Astrocyte of the hippocampus (primary cell): Measurements from ENCODE around the gene CREB5.
"Not testable (repeated sequence)": the region's sequence is repeated elsewhere in the genome, so short reads cannot be mapped to it uniquely, and the experiment has no call there.

Source experiments
- DNase-seq: peaks from one replicate; pipeline ENCODE4 v3.0.0; 2011; ENCODE audit warnings: low read depth, low spot score

The CREB5 gene

DNA sequence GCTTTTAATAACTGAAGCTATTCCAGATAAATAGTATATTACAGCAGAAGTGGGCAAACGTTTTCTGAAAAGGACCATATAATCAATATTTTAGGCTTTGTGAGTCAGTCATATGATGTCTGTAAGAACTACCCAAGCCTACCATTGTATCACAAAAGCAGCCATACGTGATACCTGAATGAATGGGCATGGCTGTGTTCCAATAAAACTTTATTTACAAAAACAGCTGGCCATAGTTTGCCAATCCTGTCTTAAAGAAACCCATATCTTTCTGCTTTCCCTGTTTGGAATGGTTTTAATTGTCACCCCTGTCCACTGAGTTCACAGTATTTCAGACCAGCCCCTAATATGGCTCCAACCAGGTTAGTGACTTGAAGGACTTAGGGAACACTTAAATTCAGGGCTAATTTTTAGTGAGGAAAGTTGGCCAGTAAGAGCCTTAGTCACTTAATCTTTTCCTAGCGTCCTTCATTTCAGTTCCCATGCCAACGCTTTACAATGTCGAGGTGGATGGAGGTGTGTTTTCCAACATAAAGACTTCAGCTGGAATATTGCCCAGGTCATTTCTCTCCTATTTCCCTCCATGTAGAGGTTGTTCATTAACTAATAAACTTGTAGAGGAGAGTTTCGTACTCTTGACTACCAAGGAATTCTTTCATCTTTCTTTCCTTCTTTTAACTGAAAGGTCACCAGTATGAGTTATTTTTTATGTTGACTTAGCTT, 361.3 kb downstream of the CREB5 start:
- no peak for DNase-seq

DNA sequence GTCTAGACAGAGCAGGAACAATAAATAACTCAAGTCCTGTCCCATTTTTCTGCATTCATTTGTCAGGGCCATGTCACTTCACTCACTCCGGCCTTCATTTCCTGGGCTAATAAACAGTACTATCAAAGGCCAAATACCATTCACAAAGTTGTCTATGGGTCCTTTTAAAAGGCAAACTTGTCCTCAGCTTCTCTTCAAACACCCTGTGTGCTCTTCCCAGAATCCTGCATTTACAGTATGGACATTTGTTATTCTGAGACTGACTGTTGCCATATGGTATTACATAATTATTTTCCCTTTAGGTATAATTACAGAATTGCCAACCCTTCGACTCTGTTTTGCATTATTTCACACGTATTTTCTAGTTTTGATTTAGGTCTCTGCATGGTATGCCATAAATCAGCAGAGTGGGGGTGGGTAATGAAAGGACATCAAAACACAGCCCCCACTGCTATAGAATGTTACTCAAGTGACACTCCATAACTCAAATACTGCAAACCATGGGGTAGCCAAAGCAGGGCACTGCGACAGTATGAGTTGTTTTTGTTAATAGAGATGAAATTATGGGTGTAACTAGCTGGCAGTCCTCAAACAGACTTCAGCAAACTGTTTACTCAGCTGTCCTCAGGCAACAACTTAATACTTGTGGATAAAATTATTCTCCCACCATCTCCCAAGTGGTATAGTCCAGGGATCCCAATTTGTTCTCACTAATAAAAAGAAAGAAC, 362.1 kb downstream of the CREB5 start:
- no peak for DNase-seq

DNA sequence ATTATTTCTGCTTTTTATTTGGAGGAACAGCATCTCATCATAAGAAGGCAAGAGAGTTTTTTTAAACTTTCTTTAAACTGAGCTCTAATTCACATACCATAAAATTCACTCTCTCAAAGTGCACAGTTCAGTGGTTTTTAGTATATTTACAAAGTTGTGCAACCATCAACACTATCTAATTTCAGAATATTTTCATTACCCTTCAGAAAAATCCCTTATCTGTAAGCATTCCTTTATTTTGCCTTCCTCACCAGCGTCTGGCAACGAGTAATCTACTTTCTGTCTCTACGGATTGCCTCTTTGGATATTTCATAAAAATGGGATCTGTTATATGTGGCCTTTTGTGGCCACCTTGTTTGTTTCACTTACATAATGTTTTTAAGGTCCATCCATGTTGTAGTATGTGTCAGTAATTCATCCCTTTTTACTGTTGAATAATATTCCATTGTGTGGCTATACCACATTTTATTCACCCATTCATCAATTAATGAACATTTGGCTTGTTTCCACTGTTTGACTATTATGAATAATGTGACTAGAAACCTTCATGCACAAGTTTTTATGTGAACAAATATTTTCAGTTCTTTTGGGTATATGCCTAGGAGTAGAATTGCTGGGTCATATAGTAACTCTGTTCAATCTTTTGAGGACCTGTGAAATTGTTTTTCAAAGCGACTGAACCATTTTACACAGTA, 364.3 kb downstream of the CREB5 start:
- no peak for DNase-seq

DNA sequence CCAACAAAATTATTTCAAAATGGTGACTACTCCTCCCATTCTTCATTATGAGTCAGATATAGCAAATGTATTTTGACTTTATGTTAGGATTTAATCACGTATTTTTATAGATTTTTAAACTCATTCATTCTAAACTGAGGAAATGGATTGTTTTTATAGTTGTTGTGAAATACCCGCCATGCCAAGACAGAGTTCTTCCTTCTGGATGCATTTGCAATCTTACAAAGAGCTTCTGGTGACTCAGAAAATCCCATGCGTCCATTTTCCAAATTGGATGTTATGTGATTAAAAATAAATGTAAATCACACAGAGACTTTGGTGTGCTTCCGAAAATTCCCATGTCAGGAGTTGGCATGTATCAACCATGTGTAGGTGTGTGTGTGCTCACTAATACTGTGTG, 366.5 kb downstream of the CREB5 start:
- no peak for DNase-seq

GRCh38 chr7:28779954-28780353, 367.6 kb downstream of the CREB5 start:
- no peak for DNase-seq

GRCh38 chr7:28782362-28782761, 370.0 kb downstream of the CREB5 start:
- DNase-seq = no peak

DNA sequence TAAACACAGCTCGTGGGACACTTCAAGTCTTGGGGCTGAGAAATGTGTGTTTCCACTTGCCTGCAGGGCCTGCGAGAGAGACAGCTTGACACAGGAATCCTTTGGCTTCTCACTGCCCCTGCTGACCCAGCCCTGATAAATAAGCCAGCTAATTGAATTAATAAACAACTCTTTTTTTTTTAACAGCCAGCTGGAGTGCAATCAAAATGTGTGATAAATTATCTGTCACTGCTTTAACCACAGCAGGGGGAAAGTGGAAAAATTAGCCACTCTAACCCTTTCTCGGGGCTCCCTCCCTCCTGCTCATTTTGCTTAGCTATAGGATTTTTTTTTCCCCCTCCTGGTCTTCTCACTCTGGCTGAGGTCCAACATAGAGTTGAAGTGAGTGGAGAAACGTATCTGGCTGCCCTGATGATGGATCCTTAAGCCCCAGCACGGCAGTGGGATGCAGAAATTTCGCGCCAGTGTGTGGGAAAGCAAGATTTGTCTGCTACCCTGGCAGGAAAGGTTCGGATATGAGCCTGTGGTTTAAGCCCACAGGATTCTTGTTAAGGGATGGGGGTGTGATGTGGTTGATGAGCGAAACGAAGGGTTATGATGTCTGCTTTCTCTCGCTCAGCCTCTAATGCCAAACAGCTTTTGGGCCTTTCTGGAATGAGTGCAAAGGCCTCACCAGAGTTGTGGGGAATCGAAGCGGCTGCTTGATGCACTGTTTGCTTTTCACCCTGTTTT, 372.0 kb downstream of the CREB5 start:
- DNase-seq = peak; percentile 78

- no peak for DNase-seq
Observed at GRCh38 chr7:28785041-28785995, 373.0 kb downstream of the CREB5 start.

- not testable (repeated sequence) for DNase-seq
Observed at GRCh38 chr7:28786156-28786555, 373.8 kb downstream of the CREB5 start.

- DNase-seq = no peak
Observed at GRCh38 chr7:28787106-28787505, 374.8 kb downstream of the CREB5 start.

- DNase-seq = no peak
Observed at GRCh38 chr7:28790467-28790866, 378.1 kb downstream of the CREB5 start.

- DNase-seq = no peak
Observed at GRCh38 chr7:28792858-28793257, 380.5 kb downstream of the CREB5 start.

DNA sequence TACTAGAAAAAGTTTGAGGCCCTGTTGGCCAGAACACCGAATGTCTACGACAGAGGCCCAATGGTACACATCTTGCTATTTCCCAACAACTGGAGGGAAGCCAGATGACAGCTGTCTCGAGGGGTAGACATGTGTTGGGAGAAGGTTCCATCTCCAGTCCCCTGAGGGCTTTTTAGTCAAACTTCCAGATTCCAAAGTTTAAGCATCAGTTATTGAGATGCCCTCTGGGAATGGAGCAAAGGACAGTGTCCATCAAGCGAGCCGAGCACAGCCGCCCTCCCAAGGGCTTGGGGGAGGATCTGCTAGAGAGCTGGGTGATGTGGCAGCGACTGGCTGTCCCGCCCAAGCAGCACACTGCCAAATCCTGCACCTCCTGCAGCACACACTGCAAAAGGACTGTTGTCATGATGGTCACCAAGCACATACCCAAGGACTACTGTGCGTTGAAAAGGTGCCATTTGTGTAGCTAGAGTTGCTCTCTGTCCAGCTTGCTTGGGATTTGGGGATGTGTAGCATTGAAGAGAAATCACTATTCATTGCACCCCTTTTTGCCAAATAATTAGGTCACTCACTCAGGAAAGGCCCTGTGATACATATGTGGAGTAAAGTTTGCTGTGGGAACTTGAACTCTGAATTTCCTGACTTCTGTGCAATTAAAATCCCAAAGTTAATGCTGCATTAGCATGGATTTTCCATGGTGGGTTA, 381.2 kb downstream of the CREB5 start:
- DNase-seq = no peak

DNA sequence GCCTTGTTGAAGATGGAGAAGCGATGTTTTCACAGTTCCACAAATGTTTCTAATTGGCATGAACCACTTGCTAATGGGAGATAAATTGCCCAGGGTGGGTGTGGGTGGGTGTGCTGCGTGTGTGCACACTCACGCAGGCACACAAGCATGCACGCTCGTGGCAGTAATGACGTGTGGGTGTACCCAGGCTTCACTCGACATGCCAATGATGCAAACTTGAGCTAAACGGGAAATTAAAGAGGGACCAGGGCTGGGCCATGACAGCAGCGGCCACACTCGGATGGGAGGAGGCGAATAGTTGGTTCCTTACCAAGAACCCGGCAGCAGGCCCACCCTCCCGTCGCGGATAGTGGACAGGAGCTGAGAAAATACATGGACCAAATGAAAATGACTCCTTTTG, 386.0 kb downstream of the CREB5 start:
- DNase-seq = no peak

- DNase-seq = no peak
Observed at GRCh38 chr7:28799619-28800018, 387.3 kb downstream of the CREB5 start.

DNA sequence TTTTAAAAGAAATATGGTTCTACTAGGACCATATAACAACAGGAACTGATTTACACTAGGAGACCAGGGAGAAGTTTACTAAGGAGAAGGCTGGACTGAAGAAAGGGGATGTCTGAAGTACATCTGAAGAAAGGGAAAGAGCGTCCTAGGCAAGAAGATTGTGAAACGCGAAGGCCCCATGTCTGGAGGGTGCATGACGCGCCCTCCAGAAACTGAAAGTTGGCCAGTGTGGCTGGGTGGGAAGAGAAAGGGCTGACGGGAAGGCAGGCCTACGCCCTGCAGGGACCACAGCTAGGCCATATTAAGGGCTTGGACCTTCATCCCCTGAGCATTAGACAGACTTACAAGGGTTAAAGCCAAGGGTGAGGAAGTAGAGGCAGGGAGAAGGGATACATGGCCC, 387.8 kb downstream of the CREB5 start:
- DNase-seq = no peak

DNA sequence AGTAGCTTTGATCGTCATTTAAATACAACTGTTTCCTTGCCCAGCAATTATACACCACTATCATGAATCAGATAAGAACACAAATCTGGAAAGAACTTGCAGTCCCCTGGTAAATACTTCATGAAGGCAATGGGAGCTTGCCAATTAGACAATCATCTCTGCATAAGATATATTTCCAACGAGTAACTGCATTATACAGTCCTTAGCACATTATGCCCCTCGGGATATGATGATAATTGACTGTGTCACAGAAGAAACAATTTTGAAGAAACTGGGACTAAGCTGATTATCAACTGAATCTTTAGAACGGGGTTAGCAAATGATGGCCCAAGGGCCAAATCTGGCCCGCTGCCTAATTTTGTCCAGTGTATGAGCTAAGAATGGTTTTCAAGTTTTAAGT, 390.1 kb downstream of the CREB5 start:
- DNase-seq = no peak

GRCh38 chr7:28804157-28804556, 391.8 kb downstream of the CREB5 start:
- DNase-seq = no peak

GRCh38 chr7:28804990-28805389, 392.7 kb downstream of the CREB5 start:
- peak; percentile 76 for DNase-seq

- peak; percentile 77 for DNase-seq
Observed at GRCh38 chr7:28806841-28807240, 394.5 kb downstream of the CREB5 start.
